ENCODE measurements around the gene PTPN14. TPM values are rescaled to one million over a fixed set of nuclear protein-coding genes. Genes with fewer than 3 reads are reported as not detected.

Gene PTPN14
- total and polyA plus RNA-seq, 2 experiments from 2014 or later, result 18.7 to 70.2 TPM

GRCh38 chr1:214520544-214521165 is 30.7 kb downstream of the PTPN14 start:
- Mint-ChIP-seq H3K27me3 (ENCODE audit: insufficient read depth, low read depth, poor library complexity) (no peaks in the 10 kb centered on the region), H3K36me3 (ENCODE audit: low read depth) (no peaks in the 10 kb centered on the region), H3K4me1 (peaks cover 39% of the 10 kb centered on the region), H3K4me3 (no peak overlapping the region), H3K9me3 (no peaks in the 10 kb centered on the region), H3K27ac (no peak overlapping the region)
- Histone ChIP-seq H3F3A (replicated peaks; ENCODE audit: low read depth) (no peaks in the 10 kb centered on the region), H3K9me2 (ENCODE audit: insufficient read depth) (no peaks in the 10 kb centered on the region), H3K79me2 (replicated peaks; ENCODE audit: insufficient read depth) (peaks cover 97% of the 10 kb centered on the region), H3K4me2 (0 out of 2 replicates have a peak overlapping the region, but pooled peaks have one; percentile 29), H2AFZ (no peak overlapping the region), H4K20me1 (replicated peaks; ENCODE audit: insufficient read depth) (peaks cover 47% of the 10 kb centered on the region), H3K27me3 (ENCODE audit: insufficient read depth) (no peaks in the 10 kb centered on the region), H3K4me3 (no peak overlapping the region), H3K36me3 (ENCODE audit: insufficient read depth) (no peaks in the 10 kb centered on the region), H3K4me1 (ENCODE audit: insufficient read depth) (peaks cover 33% of the 10 kb centered on the region), H3K27ac (ENCODE audit: low read depth) (peak overlapping the region; percentile 11; the same call in 1 of the 2 replicates)
- ATAC-seq (peak; percentile 40; the same call in 2 of the 3 replicates), DNase-seq (ENCODE audit: low spot score) (no peak)
- TF ChIP-seq, protein P1, sequence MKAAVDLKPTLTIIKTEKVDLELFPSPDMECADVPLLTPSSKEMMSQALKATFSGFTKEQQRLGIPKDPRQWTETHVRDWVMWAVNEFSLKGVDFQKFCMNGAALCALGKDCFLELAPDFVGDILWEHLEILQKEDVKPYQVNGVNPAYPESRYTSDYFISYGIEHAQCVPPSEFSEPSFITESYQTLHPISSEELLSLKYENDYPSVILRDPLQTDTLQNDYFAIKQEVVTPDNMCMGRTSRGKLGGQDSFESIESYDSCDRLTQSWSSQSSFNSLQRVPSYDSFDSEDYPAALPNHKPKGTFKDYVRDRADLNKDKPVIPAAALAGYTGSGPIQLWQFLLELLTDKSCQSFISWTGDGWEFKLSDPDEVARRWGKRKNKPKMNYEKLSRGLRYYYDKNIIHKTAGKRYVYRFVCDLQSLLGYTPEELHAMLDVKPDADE (IDR thresholded peaks at IDR 0.05), result no peak
- no peak for TF ChIP-seq POLR2AphosphoS5 (IDR thresholded peaks at IDR 0.05; ENCODE audit: low read depth)
- TF ChIP-seq REST (IDR thresholded peaks at IDR 0.05; ENCODE audit: unreplicated experiment), result no peak
- TF ChIP-seq ZNF114 (CRISPR knock-in tag; IDR thresholded peaks at IDR 0.05), result no peak
- TF ChIP-seq CREB1 (CRISPR knock-in tag; IDR thresholded peaks at IDR 0.05; ENCODE audit: low read depth), result no peak
- TF ChIP-seq CTCF (conservative IDR thresholded peaks at IDR 0.05; ENCODE audit: low read depth in 2 of 2), result no peak
- no peak for TF ChIP-seq NANOG (IDR thresholded peaks at IDR 0.05; ENCODE audit: borderline replicate concordance)
- no peak for TF ChIP-seq JUNB (IDR thresholded peaks at IDR 0.05; ENCODE audit: unreplicated experiment)
- TF ChIP-seq STAT1 (IDR thresholded peaks at IDR 0.05; ENCODE audit: unreplicated experiment), result no peak
- TF ChIP-seq EZH2 (IDR thresholded peaks at IDR 0.05; ENCODE audit: low read depth, unreplicated experiment), result no peak
- no peak for TF ChIP-seq ZNF462 (CRISPR knock-in tag; IDR thresholded peaks at IDR 0.05)
- no peak for TF ChIP-seq ZNF331 (CRISPR knock-in tag; IDR thresholded peaks at IDR 0.05; ENCODE audit: low read depth)
- no peak for TF ChIP-seq EZH2phosphoT487 (IDR thresholded peaks at IDR 0.05; ENCODE audit: unreplicated experiment)

Data from GM23338 (cell line).